ENCODE data around the gene ARHGDIB.

- TF ChIP-seq CTCF (IDR thresholded peaks at IDR 0.05) (no peak), POLR2A (IDR thresholded peaks at IDR 0.05) (peak in 1 of 2 donors; percentile 11)
Measured at GRCh38 chr12:14961466-14962152, at the start of gene ARHGDIB.

Measured in adrenal gland (tissue), 5 donors.